A549 (cell line): ENCODE measurements around the gene HS6ST3. TPM values are rescaled to one million over a fixed set of nuclear protein-coding genes. Genes with fewer than 3 reads are reported as not detected.

Experiments used
- ATAC-seq, 2 experiments: fragments of 200-7000 bp in 1 of 2; fragments of >200 bp in 1 of 2; cut with Nextera tagmentation in 1 of 2; cut with Tn5 transposase in 1 of 2; 3 replicates each; pipeline versions ENCODE4 v1.8.0 to v1.9.1; 2018 to 2020; ENCODE audit warnings: mild to moderate bottlenecking in 1 of 2, moderate library complexity in 1 of 2
- CTCF ChIA-PET: fragments of 300-600 bp; sonication (Branson Sonifier 250); formaldehyde crosslinking; extraction: SDS; loops from one replicate; lab custom pipeline; 2021; ENCODE audit warnings: antibody characterized with exemption, inconsistent platforms; lab: Yijun Ruan, JAX
- POLR2A ChIA-PET: fragments of 350-600 bp; formaldehyde crosslinking; extraction: SDS; loops from one replicate; lab custom pipeline; 2021; ENCODE audit warnings: antibody characterized with exemption, inconsistent platforms; lab: Yijun Ruan, JAX
- DNase-seq, 2 experiments: peaks; one replicate each; pipeline versions ENCODE4 v3.0.0 to v3.0.0-alpha.2; 2011 to 2016; ENCODE audit warnings: low read depth in 1 of 2, low spot score in 1 of 2
- FAIRE-seq: peaks from 2 replicates; lab custom pipeline; 2011; peaks lifted over from hg19 to GRCh38; lab: Jason Lieb, UNC
- H3K27ac ChIP-seq, 2 experiments: fragments of >200 bp; sonication (Bioruptor Twin); formaldehyde crosslinking; 3 replicates each; pipeline ENCODE4 v1.5.1; 2016 to 2017
- H3K4me1 ChIP-seq: fragments of >200 bp; sonication (Bioruptor Twin); formaldehyde crosslinking; 3 replicates; pipeline ENCODE4 v1.6.1; 2016
- H3K4me2 ChIP-seq: fragments of >200 bp; sonication (Bioruptor Twin); formaldehyde crosslinking; 3 replicates; pipeline ENCODE4 v1.6.1; 2016
- H3K4me3 ChIP-seq: fragments of >200 bp; sonication (Bioruptor Twin); formaldehyde crosslinking; 3 replicates; pipeline ENCODE4 v1.5.1; 2016
- H3K9me3 ChIP-seq: fragments of >200 bp; sonication (Bioruptor Twin); formaldehyde crosslinking; 3 replicates; pipeline ENCODE4 v1.6.1; 2016
- ATOH8 ChIP-seq: fragments of 250-450 bp; sonication (Bioruptor Pico); IDR thresholded peaks from 2 replicates; pipeline ENCODE4 v1.5.0; 2020; ENCODE audit warnings: low read depth, mild to moderate bottlenecking, moderate library complexity
- BHLHE40 ChIP-seq: IDR thresholded peaks from 2 replicates; pipeline ENCODE4 v1.6.1; 2012; ENCODE audit warnings: low read depth, low read length, inconsistent platforms
- CBX8 ChIP-seq: fragments of 200-600 bp; sonication (generic); IDR thresholded peaks from 2 replicates; pipeline ENCODE4 v1.6.1; 2016
- CEBPB ChIP-seq, 2 experiments: fragments of >200 bp in 1 of 2; sonication (Bioruptor Twin) in 1 of 2; formaldehyde crosslinking in 1 of 2; IDR thresholded peaks; 2 replicates each; pipeline ENCODE4 v1.6.1; 2012 to 2016
- EHMT2 ChIP-seq: fragments of 200-600 bp; sonication (generic); IDR thresholded peaks from 2 replicates; pipeline ENCODE4 v1.6.1; 2016; ENCODE audit warnings: antibody characterized with exemption, low read depth, mild to moderate bottlenecking, moderate library complexity
- EP300 ChIP-seq, 2 experiments: fragments of >200 bp; sonication (Bioruptor Twin); formaldehyde crosslinking; IDR thresholded peaks; 2 replicates in 1 of 2; 3 replicates in 1 of 2; pipeline ENCODE4 v1.6.1; 2016 to 2017
- FOSL2 ChIP-seq, 2 experiments: fragments of 450-650 bp in 1 of 2; fragments of >200 bp in 1 of 2; sonication (Bioruptor Twin) in 1 of 2; formaldehyde crosslinking; IDR thresholded peaks; 2 replicates each; pipeline versions ENCODE4 v1.5.0 to v1.6.1; 2016 to 2020; ENCODE audit warnings: mild to moderate bottlenecking in 1 of 2, moderate library complexity in 1 of 2
- FOXS1 ChIP-seq: fragments of 250-450 bp; sonication (Bioruptor Pico); IDR thresholded peaks from 2 replicates; pipeline ENCODE4 v1.5.0; 2020; ENCODE audit warnings: mild to moderate bottlenecking, moderate library complexity
- HOXA7 ChIP-seq: fragments of 250-450 bp; sonication (Bioruptor Pico); IDR thresholded peaks from 2 replicates; pipeline ENCODE4 v1.5.0; 2020; ENCODE audit warnings: mild to moderate bottlenecking, moderate library complexity
- HOXB13 ChIP-seq: fragments of 250-450 bp; sonication (Bioruptor Pico); IDR thresholded peaks from 2 replicates; pipeline ENCODE4 v1.5.0; 2020; ENCODE audit warnings: low read depth, mild to moderate bottlenecking, moderate library complexity
- HOXB5 ChIP-seq: fragments of 250-450 bp; sonication (Bioruptor Pico); IDR thresholded peaks from 2 replicates; pipeline ENCODE4 v1.5.0; 2020; ENCODE audit warnings: mild to moderate bottlenecking, moderate library complexity
- JUNB ChIP-seq: fragments of >200 bp; sonication (Bioruptor Twin); formaldehyde crosslinking; IDR thresholded peaks from 2 replicates; pipeline ENCODE4 v1.6.1; 2016
- KDM1A ChIP-seq: fragments of 200-600 bp; sonication (generic); IDR thresholded peaks from 2 replicates; pipeline ENCODE4 v1.6.1; 2016; ENCODE audit warnings: low read depth, mild to moderate bottlenecking
- MAZ ChIP-seq: fragments of 150-350 bp; IDR thresholded peaks from 2 replicates; pipeline ENCODE4 v1.6.1; 2014; ENCODE audit warnings: antibody characterized with exemption, low read depth, low read length, borderline replicate concordance
- NFE2L2 ChIP-seq: fragments of 150-350 bp; conservative IDR thresholded peaks from 2 replicates; pipeline ENCODE4 v1.6.1; 2014; ENCODE audit warnings: low read length
- NPAS2 ChIP-seq: fragments of 250-450 bp; sonication (Bioruptor Pico); IDR thresholded peaks from 2 replicates; pipeline ENCODE4 v1.8.0; 2022; ENCODE audit warnings: mild to moderate bottlenecking, moderate library complexity, borderline replicate concordance
- NR3C1 ChIP-seq: fragments of >200 bp; sonication (Bioruptor Twin); formaldehyde crosslinking; IDR thresholded peaks from 3 replicates; pipeline ENCODE4 v1.6.1; 2017
- PHF8 ChIP-seq: fragments of 200-600 bp; sonication (generic); IDR thresholded peaks from 2 replicates; pipeline ENCODE4 v1.6.1; 2016; ENCODE audit warnings: low read depth, mild to moderate bottlenecking, antibody characterized with exemption, moderate library complexity, borderline replicate concordance
- RAD21 ChIP-seq, 2 experiments: fragments of >200 bp in 1 of 2; sonication (Bioruptor Twin) in 1 of 2; formaldehyde crosslinking in 1 of 2; IDR thresholded peaks in 1 of 2; conservative IDR thresholded peaks in 1 of 2; 2 replicates in 1 of 2; 3 replicates in 1 of 2; pipeline ENCODE4 v1.6.1; 2012 to 2018; ENCODE audit warnings: inconsistent platforms in 1 of 2
- RARB ChIP-seq: fragments of 250-450 bp; sonication (Bioruptor Pico); IDR thresholded peaks from 2 replicates; pipeline ENCODE4 v1.8.0; 2021; ENCODE audit warnings: mild to moderate bottlenecking, moderate library complexity
- REST ChIP-seq: fragments of 200-600 bp; sonication (generic); IDR thresholded peaks from 2 replicates; pipeline ENCODE4 v1.6.1; 2016; ENCODE audit warnings: antibody characterized with exemption, mild to moderate bottlenecking, moderate library complexity
- RFX5 ChIP-seq: fragments of 450-650 bp; IDR thresholded peaks from 2 replicates; pipeline ENCODE4 v1.7.1; 2014; ENCODE audit warnings: antibody characterized with exemption, mild to moderate bottlenecking, moderate library complexity
- RNF2 ChIP-seq: fragments of 200-600 bp; sonication (generic); IDR thresholded peaks from 2 replicates; pipeline ENCODE4 v1.6.1; 2016; ENCODE audit warnings: low read depth, mild to moderate bottlenecking, antibody characterized with exemption, moderate library complexity, borderline replicate concordance
- SREBF2 ChIP-seq: fragments of 450-650 bp; IDR thresholded peaks from 2 replicates; pipeline ENCODE4 v1.6.1; 2014; ENCODE audit warnings: mild to moderate bottlenecking, moderate library complexity
- TP53 ChIP-seq: fragments of 250-450 bp; sonication (Bioruptor Pico); IDR thresholded peaks from 2 replicates; pipeline ENCODE4 v1.5.0; 2021; ENCODE audit warnings: mild to moderate bottlenecking, moderate library complexity
- ZC3H11A ChIP-seq: fragments of 450-650 bp; IDR thresholded peaks from 2 replicates; pipeline ENCODE4 v1.6.1; 2014; ENCODE audit warnings: antibody characterized with exemption, mild to moderate bottlenecking
- ZNF302 ChIP-seq: fragments of 250-450 bp; sonication (Bioruptor Pico); IDR thresholded peaks from 2 replicates; pipeline ENCODE4 v1.9.0; 2021; ENCODE audit warnings: inconsistent platforms, mild to moderate bottlenecking, moderate library complexity
- WGBS: methylation state at CpG from one replicate; pipeline ENCODE4 v1.1.6; 2017; ENCODE audit errors: missing lambda C conversion rate; 5-methylcytosine and 5-hydroxymethylcytosine counted together
- polyA plus RNA-seq, 4 experiments: library from polyadenylated mRNA; depleted of rRNA in 3 of 4; stranded (reverse); fragments of >200 nt; fragmentation: RNase III in 1 of 4; extraction: RNeasy Plus Mini Kit Qiagen cat#74134 plus additional on column Dnase treatment in 1 of 4; gene quantifications; 2 replicates in 3 of 4; 3 replicates in 1 of 4; pipeline ENCODE4 v1.2.3, GENCODE V29; 2011 to 2017

The HS6ST3 gene
- polyA plus RNA-seq, 2 of the 4 experiments (the other 2 are of a cell fraction): not detected

GRCh38 chr13:96766306-96766705 lies 676.4 kb downstream of the HS6ST3 start:
- WGBS: 20% methylated on average over 3 of the region's 3 CpGs
- POLR2A ChIA-PET: interaction anchor here (0.6 kb wide), 1 partner anchor 177 kb away, joined by 8 read pairs; no protein-coding TSS in a partner anchor
- CTCF ChIA-PET: no interaction called here
- ATAC-seq: no peak
- H3K9me3 ChIP-seq: no peaks in the 10 kb centered on the region
- TF ChIP-seq HOXB13 (no peak), ZC3H11A (no peak), HOXB5 (CRISPR knock-in tag) (no peak), REST (no peak), PHF8 (no peak), BHLHE40 (no peak), RARB (CRISPR knock-in tag) (no peak), FOSL2 (IDR thresholded peaks at IDR 0.05) (no peak), FOSL2 (CRISPR knock-in tag; IDR thresholded peaks at IDR 0.05) (no peak), NPAS2 (CRISPR knock-in tag) (no peak), EHMT2 (no peak)
- TF ChIP-seq, all 56 proteins: peak for 0
- FAIRE-seq (no peak), DNase-seq (no peak)
- Histone ChIP-seq H3K27ac (no peak overlapping the region), H3K4me2 (no peak overlapping the region), H3K4me1 (no peaks in the 10 kb centered on the region), H3K4me3 (no peak overlapping the region)

GRCh38 chr13:96768524-96768923 lies 678.6 kb downstream of the HS6ST3 start:
- ChIA-PET POLR2A (no interaction called here), CTCF (no interaction called here)
- TF ChIP-seq ATOH8 (CRISPR knock-in tag) (no peak), RNF2 (no peak)
- Histone ChIP-seq H3K9me3 (no peaks in the 10 kb centered on the region), H3K4me1 (no peaks in the 10 kb centered on the region), H3K27ac (no peak overlapping the region), H3K4me3 (no peak overlapping the region), H3K4me2 (no peak overlapping the region)
- 19% methylated on average over 6 of the region's 6 CpGs for WGBS
- no peak for FAIRE-seq
- ATAC-seq: no peak
- no peak for DNase-seq

- POLR2A ChIA-PET: no interaction called here
- Histone ChIP-seq H3K4me1 (no peaks in the 10 kb centered on the region), H3K9me3 (no peaks in the 10 kb centered on the region), H3K27ac (no peak overlapping the region), H3K4me2 (no peak overlapping the region), H3K4me3 (no peak overlapping the region)
- CTCF ChIA-PET: no interaction called here
- DNase-seq: no peak
- no peak for FAIRE-seq
- TF ChIP-seq NFE2L2: no peak
- TF ChIP-seq CBX8: no peak
- TF ChIP-seq MAZ: no peak
- no peak for TF ChIP-seq EHMT2
- no peak for TF ChIP-seq RFX5
- TF ChIP-seq SREBF2: no peak
- TF ChIP-seq TP53 (CRISPR knock-in tag): no peak
- TF ChIP-seq KDM1A: no peak
- TF ChIP-seq CEBPB (IDR thresholded peaks at IDR 0.05): no peak
- no peak for TF ChIP-seq ZNF302 (CRISPR knock-in tag)
- no peak for TF ChIP-seq HOXA7 (CRISPR knock-in tag)
- no peak for TF ChIP-seq EP300 (IDR thresholded peaks at IDR 0.05)
- no peak for TF ChIP-seq NR3C1
- TF ChIP-seq RAD21 (conservative IDR thresholded peaks at IDR 0.05 in 1 of 2, IDR thresholded peaks at IDR 0.05 in 1 of 2): no peak
- TF ChIP-seq FOXS1 (CRISPR knock-in tag): no peak
- no peak for TF ChIP-seq JUNB
- WGBS: 0% methylated on average over 1 of the region's 1 CpG
- no peak for ATAC-seq
These were observed 680.0 kb downstream of the HS6ST3 start for GRCh38 chr13:96769874-96770273.
